Measurements from ENCODE around the gene SAPCD2.

DNA sequence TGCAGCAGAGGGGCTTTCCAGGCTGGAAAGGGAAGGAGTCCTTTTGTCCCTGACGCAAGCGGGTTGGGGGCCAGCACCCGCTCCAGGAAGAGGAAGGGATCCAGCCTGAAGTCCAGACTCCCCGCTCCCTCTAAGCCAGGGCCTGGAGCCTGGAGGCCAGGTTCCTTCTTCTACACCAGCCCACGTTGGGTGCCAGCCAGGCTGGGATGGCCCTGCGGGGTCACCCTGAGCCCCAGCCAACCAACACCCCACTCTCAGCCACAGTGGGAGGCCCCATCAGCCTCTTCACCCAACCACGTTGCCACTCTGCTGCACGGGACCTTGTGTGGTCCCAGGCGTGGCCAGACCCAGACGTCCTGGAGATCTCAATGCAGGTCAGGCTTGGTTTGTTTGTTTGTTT is 37.5 kb downstream of the SAPCD2 start:
- TF ChIP-seq, protein P1, sequence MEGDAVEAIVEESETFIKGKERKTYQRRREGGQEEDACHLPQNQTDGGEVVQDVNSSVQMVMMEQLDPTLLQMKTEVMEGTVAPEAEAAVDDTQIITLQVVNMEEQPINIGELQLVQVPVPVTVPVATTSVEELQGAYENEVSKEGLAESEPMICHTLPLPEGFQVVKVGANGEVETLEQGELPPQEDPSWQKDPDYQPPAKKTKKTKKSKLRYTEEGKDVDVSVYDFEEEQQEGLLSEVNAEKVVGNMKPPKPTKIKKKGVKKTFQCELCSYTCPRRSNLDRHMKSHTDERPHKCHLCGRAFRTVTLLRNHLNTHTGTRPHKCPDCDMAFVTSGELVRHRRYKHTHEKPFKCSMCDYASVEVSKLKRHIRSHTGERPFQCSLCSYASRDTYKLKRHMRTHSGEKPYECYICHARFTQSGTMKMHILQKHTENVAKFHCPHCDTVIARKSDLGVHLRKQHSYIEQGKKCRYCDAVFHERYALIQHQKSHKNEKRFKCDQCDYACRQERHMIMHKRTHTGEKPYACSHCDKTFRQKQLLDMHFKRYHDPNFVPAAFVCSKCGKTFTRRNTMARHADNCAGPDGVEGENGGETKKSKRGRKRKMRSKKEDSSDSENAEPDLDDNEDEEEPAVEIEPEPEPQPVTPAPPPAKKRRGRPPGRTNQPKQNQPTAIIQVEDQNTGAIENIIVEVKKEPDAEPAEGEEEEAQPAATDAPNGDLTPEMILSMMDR (IDR thresholded peaks at IDR 0.05), result no peak
- TF ChIP-seq POLR2A (IDR thresholded peaks at IDR 0.05), result no peak
